PC-3 (cell line): ENCODE results near the gene SUCNR1. TPM values are rescaled to one million over a fixed set of nuclear protein-coding genes. Genes with fewer than 3 reads are reported as not detected.

ENCODE experiments used
- ATAC-seq: fragments of 200-7000 bp; cut with Tn5 transposase; 2 replicates; pipeline ENCODE4 v1.9.1; 2020; ENCODE audit warnings: mild to moderate bottlenecking, moderate library complexity
- BruUV-seq: library from RNA; stranded (reverse); fragments of 400-500 nt; replicated peaks from 2 replicates; lab custom pipeline; 2021; lab: Mats Ljungman, UMichigan
- CTCF ChIA-PET: fragments of 300-600 bp; sonication (Branson Sonifier 250); formaldehyde crosslinking; loops from one replicate; lab custom pipeline; 2022; ENCODE audit warnings: antibody characterized with exemption; lab: Charles Lee
- POLR2A ChIA-PET: fragments of 300-600 bp; sonication (Branson Sonifier 250); formaldehyde crosslinking; loops from one replicate; lab custom pipeline; 2022; ENCODE audit warnings: antibody characterized with exemption; ENCODE audit not compliant: unreplicated experiment; lab: Charles Lee
- DNase-seq: peaks from one replicate; pipeline ENCODE4 v3.0.0-alpha.2; 2015
- H2AFZ ChIP-seq: fragments of 300-600 bp; sonication (generic); 2 replicates; pipeline ENCODE4 v1.6.0; 2016; ENCODE audit warnings: antibody characterized with exemption, low read length
- H3F3A ChIP-seq: fragments of 300-600 bp; sonication (generic); one replicate; pipeline ENCODE4 v1.6.0; 2017; ENCODE audit warnings: antibody characterized with exemption, low read length, control low read depth, mild to moderate bottlenecking; ENCODE audit not compliant: unreplicated experiment
- H3K27ac ChIP-seq: fragments of 300-600 bp; sonication (generic); 2 replicates; pipeline ENCODE4 v1.5.1; 2016; ENCODE audit warnings: mild to moderate bottlenecking, low read length
- H3K27me3 ChIP-seq: fragments of 300-600 bp; sonication (generic); 2 replicates; pipeline ENCODE4 v1.6.1; 2016; ENCODE audit warnings: low read length, mixed read lengths
- H3K36me3 ChIP-seq: fragments of 300-600 bp; sonication (generic); 2 replicates; pipeline ENCODE4 v1.6.1; 2016; ENCODE audit warnings: low read depth, mixed run types, low read length, mixed read lengths
- H3K4me1 ChIP-seq: fragments of 300-600 bp; sonication (generic); 2 replicates; pipeline ENCODE4 v1.5.1; 2016; ENCODE audit warnings: low read length; ENCODE audit not compliant: insufficient read depth
- H3K4me2 ChIP-seq: fragments of 300-600 bp; sonication (generic); 2 replicates; pipeline ENCODE4 v1.6.0; 2016; ENCODE audit warnings: low read length
- H3K4me3 ChIP-seq: fragments of 300-600 bp; sonication (generic); 2 replicates; pipeline ENCODE4 v1.5.1; 2016; ENCODE audit warnings: mild to moderate bottlenecking, low read length, mixed read lengths
- H3K79me2 ChIP-seq: fragments of 300-600 bp; sonication (generic); 2 replicates; pipeline ENCODE4 v1.6.1; 2017; ENCODE audit warnings: low read length, mixed read lengths
- H3K9ac ChIP-seq: fragments of 300-600 bp; sonication (generic); 2 replicates; pipeline ENCODE4 v1.6.0; 2016; ENCODE audit warnings: mild to moderate bottlenecking, low read length
- H3K9me2 ChIP-seq: fragments of 300-600 bp; sonication (generic); replicated peaks from 2 replicates; pipeline ENCODE4 v1.6.1; 2016; ENCODE audit warnings: mixed run types, low read length, mixed read lengths
- H3K9me3 ChIP-seq: fragments of 300-600 bp; sonication (generic); 2 replicates; pipeline ENCODE4 v1.6.1; 2016; ENCODE audit warnings: low read length, mixed read lengths
- H4K20me1 ChIP-seq: fragments of 300-600 bp; sonication (generic); 2 replicates; pipeline ENCODE4 v1.6.1; 2016; ENCODE audit warnings: low read length, mixed read lengths
- CTCF ChIP-seq: fragments of 300-600 bp; sonication (generic); conservative IDR thresholded peaks from 2 replicates; pipeline ENCODE4 v1.5.1; 2017; ENCODE audit warnings: antibody characterized with exemption, low read depth, mild to moderate bottlenecking, low read length
- EZH2 ChIP-seq: fragments of 300-600 bp; sonication (generic); IDR thresholded peaks from one replicate; pipeline ENCODE4 v1.6.1; 2017; ENCODE audit warnings: antibody characterized with exemption, mild to moderate bottlenecking, low read length; ENCODE audit not compliant: unreplicated experiment
- EZH2phosphoT487 ChIP-seq: fragments of 300-600 bp; sonication (generic); IDR thresholded peaks from 2 replicates; pipeline ENCODE4 v1.6.1; 2018; ENCODE audit warnings: mild to moderate bottlenecking, antibody characterized with exemption, low read length, borderline replicate concordance
- intact Hi-C: fragments of 100-400 bp; cut with micrococcal nuclease; formaldehyde crosslinking; loops from 2 replicates; pipeline ENCODE4 v1.9.0; 2023
- total RNA-seq: library from RNA; depleted of rRNA; stranded (reverse); fragments of >200 nt; gene quantifications from 2 replicates; pipeline ENCODE4 v1.2.3, GENCODE V29; 2014

The SUCNR1 gene
- total RNA-seq, 1 experiment from 2014 or later, result not detected

GRCh38 chr3:151900884-151901643, 27.6 kb downstream of the SUCNR1 start:
- ATAC-seq (peak; percentile 30), DNase-seq (peak; percentile 45)
- no peak for TF ChIP-seq EZH2
- TF ChIP-seq EZH2phosphoT487, result no peak
- no peak for TF ChIP-seq CTCF
- peaks cover 47% of the 10 kb centered on the region for H3K4me1 ChIP-seq
- no peaks in the 10 kb centered on the region for H3F3A ChIP-seq
- BruUV-seq, result no TSS peak
- no peaks in the 10 kb centered on the region for H3K27me3 ChIP-seq
- intact Hi-C loops, result loop anchor here (5.0 kb wide), 1 partner anchor 39 kb away; no protein-coding TSS in a partner anchor
- no peak overlapping the region for H2AFZ ChIP-seq
- ChIA-PET POLR2A (no interaction called here), CTCF (no interaction called here)
- no peaks in the 10 kb centered on the region for H3K36me3 ChIP-seq
- no peaks in the 10 kb centered on the region for H3K79me2 ChIP-seq
- H3K4me3 ChIP-seq, result no peak overlapping the region
- no peak overlapping the region for H3K27ac ChIP-seq
- no peaks in the 10 kb centered on the region for H3K9me3 ChIP-seq
- H3K9ac ChIP-seq, result no peak overlapping the region
- H4K20me1 ChIP-seq, result no peaks in the 10 kb centered on the region
- H3K4me2 ChIP-seq, result peak overlapping the region; percentile 29
- no peaks in the 10 kb centered on the region for H3K9me2 ChIP-seq

GRCh38 chr3:151901644-151902285, 28.3 kb downstream of the SUCNR1 start:
- ATAC-seq, result no peak
- no peak overlapping the region for H2AFZ ChIP-seq
- no peaks in the 10 kb centered on the region for H3F3A ChIP-seq
- H3K4me3 ChIP-seq, result no peak overlapping the region
- peak overlapping the region; percentile 29 for H3K4me2 ChIP-seq
- no peaks in the 10 kb centered on the region for H3K36me3 ChIP-seq
- peaks cover 48% of the 10 kb centered on the region for H3K4me1 ChIP-seq
- ChIA-PET CTCF (no interaction called here), POLR2A (no interaction called here)
- H3K9ac ChIP-seq, result no peak overlapping the region
- H3K27me3 ChIP-seq, result no peaks in the 10 kb centered on the region
- H3K9me2 ChIP-seq, result no peaks in the 10 kb centered on the region
- H3K79me2 ChIP-seq, result no peaks in the 10 kb centered on the region
- no peak for DNase-seq
- H3K27ac ChIP-seq, result no peak overlapping the region
- intact Hi-C loops, result loop anchor here (5.0 kb wide), 1 partner anchor 39 kb away; no protein-coding TSS in a partner anchor
- TF ChIP-seq EZH2, result no peak
- no peak for TF ChIP-seq CTCF
- no peaks in the 10 kb centered on the region for H3K9me3 ChIP-seq
- H4K20me1 ChIP-seq, result no peaks in the 10 kb centered on the region
- no TSS peak for BruUV-seq

GRCh38 chr3:151903501-151903991, 30.1 kb downstream of the SUCNR1 start:
- DNase-seq, result no peak
- no TSS peak for BruUV-seq
- Histone ChIP-seq H3K27me3 (no peaks in the 10 kb centered on the region), H3K79me2 (no peaks in the 10 kb centered on the region), H3K9me3 (no peaks in the 10 kb centered on the region), H3K9ac (no peak overlapping the region), H3K4me2 (no peak overlapping the region), H4K20me1 (no peaks in the 10 kb centered on the region), H3K36me3 (no peaks in the 10 kb centered on the region), H3K4me1 (peaks cover 46% of the 10 kb centered on the region), H3F3A (no peaks in the 10 kb centered on the region), H3K4me3 (no peak overlapping the region), H2AFZ (no peak overlapping the region), H3K27ac (no peak overlapping the region), H3K9me2 (no peaks in the 10 kb centered on the region)
- TF ChIP-seq EZH2phosphoT487 (no peak), CTCF (no peak), EZH2 (no peak)
- intact Hi-C loops, result loop anchor here (5.0 kb wide), 1 partner anchor 41 kb away; no protein-coding TSS in a partner anchor
- no peak for ATAC-seq
- CTCF ChIA-PET, result no interaction called here
- POLR2A ChIA-PET, result no interaction called here
